K562 (cell line): ENCODE measurements around the gene CHST15. TPM values are rescaled to one million over a fixed set of nuclear protein-coding genes. Genes with fewer than 3 reads are reported as not detected.

ENCODE experiments used
- ATAC-seq: fragments of 200-7000 bp; cut with Tn5 transposase; 3 replicates; pipeline ENCODE4 v1.9.1; 2020; ENCODE audit warnings: moderate library complexity
- BruUV-seq: library from RNA; stranded (reverse); fragments of 400-500 nt; replicated peaks from 2 replicates; lab custom pipeline; 2021; lab: Mats Ljungman, UMichigan
- CTCF ChIA-PET: fragments of 300-600 bp; formaldehyde crosslinking; extraction: SDS; loops from one replicate; lab custom pipeline; 2021; ENCODE audit warnings: low intra/inter-chr PET ratio; lab: Yijun Ruan, JAX
- POLR2A ChIA-PET: fragments of 300-600, 350-650 bp; sonication (Branson Sonifier 250); formaldehyde crosslinking; extraction: SDS; loops from one replicate; lab custom pipeline; 2021; ENCODE audit warnings: antibody characterized with exemption, inconsistent platforms; lab: Yijun Ruan, JAX
- DNase-seq, 4 experiments: peaks; one replicate each; pipeline versions ENCODE4 v3.0.0 to v3.0.0-alpha.2; 2011 to 2018; ENCODE audit warnings: low spot score in 3 of 4, mixed read lengths in 3 of 4; ENCODE audit errors: extremely low read depth in 1 of 4
- FAIRE-seq: peaks from 2 replicates; lab custom pipeline; 2011; peaks lifted over from hg19 to GRCh38; lab: Jason Lieb, UNC
- H2AFZ ChIP-seq: 2 replicates; pipeline ENCODE4 v1.6.0; 2011; ENCODE audit warnings: low read depth, low read length, control low read depth, inconsistent platforms
- H3K27ac ChIP-seq: fragments of 200-600 bp; 3 replicates; pipeline ENCODE4 v1.8.0; 2011; ENCODE audit warnings: low read depth, mild to moderate bottlenecking, control low read depth, inconsistent platforms, low read length, moderate library complexity, mixed read lengths; ENCODE audit errors: extremely low read depth
- H3K27me3 ChIP-seq, 2 experiments: fragments of 300-600 bp in 1 of 2; 2 replicates in 1 of 2; 3 replicates in 1 of 2; pipeline versions ENCODE4 v1.6.0 to v1.8.0; 2011; ENCODE audit warnings: inconsistent platforms in 2 of 2, low read length in 2 of 2, mild to moderate bottlenecking in 1 of 2, mixed read lengths in 1 of 2, moderate library complexity in 1 of 2; ENCODE audit not compliant: control insufficient read depth in 2 of 2, insufficient read depth in 2 of 2
- H3K36me3 ChIP-seq: fragments of 300-600 bp; 3 replicates; pipeline ENCODE4 v1.8.0; 2011; ENCODE audit warnings: mild to moderate bottlenecking, low read length, inconsistent platforms; ENCODE audit not compliant: control insufficient read depth, insufficient read depth
- H3K4me1 ChIP-seq, 2 experiments: fragments of 200-600 bp in 1 of 2; replicated peaks in 1 of 2; 2 replicates in 1 of 2; 3 replicates in 1 of 2; pipeline versions ENCODE4 v1.5.1 to v1.8.0; 2011; ENCODE audit warnings: inconsistent platforms in 2 of 2, low read length in 2 of 2, mild to moderate bottlenecking in 1 of 2, mixed read lengths in 1 of 2, moderate library complexity in 1 of 2; ENCODE audit not compliant: control insufficient read depth in 2 of 2, insufficient read depth in 2 of 2
- H3K4me2 ChIP-seq: 2 replicates; pipeline ENCODE4 v1.6.1; 2011; ENCODE audit warnings: low read length, control low read depth, inconsistent platforms, mixed read lengths; ENCODE audit not compliant: insufficient read depth
- H3K4me3 ChIP-seq: fragments of 200-600 bp; sonication (generic), shearing (Covaris generic); 2 replicates; pipeline ENCODE4 v1.5.1; 2016; ENCODE audit warnings: control low read depth, inconsistent platforms
- H3K79me2 ChIP-seq: fragments of 200-600 bp; 3 replicates; pipeline ENCODE4 v1.8.0; 2011; ENCODE audit warnings: low read length, inconsistent platforms; ENCODE audit not compliant: control insufficient read depth, insufficient read depth
- H3K9ac ChIP-seq, 2 experiments: 2 replicates each; pipeline versions ENCODE4 v1.6.0 to v1.6.1; 2011; ENCODE audit warnings: low read depth in 2 of 2, low read length in 2 of 2, control low read depth in 1 of 2, inconsistent platforms in 1 of 2, mild to moderate bottlenecking in 1 of 2, mixed read lengths in 1 of 2; ENCODE audit not compliant: insufficient read depth in 1 of 2
- H3K9me1 ChIP-seq: one replicate; pipeline ENCODE4 v1.6.0; 2011; ENCODE audit warnings: inconsistent platforms, mild to moderate bottlenecking, low read length, moderate library complexity; ENCODE audit not compliant: control insufficient read depth, insufficient read depth
- H3K9me3 ChIP-seq: replicated peaks from 2 replicates; pipeline ENCODE4 v1.5.1; 2011; ENCODE audit warnings: low read depth, low read length, inconsistent platforms; ENCODE audit not compliant: control insufficient read depth, insufficient read depth
- H4K20me1 ChIP-seq: replicated peaks from 2 replicates; pipeline ENCODE4 v1.6.1; 2011; ENCODE audit warnings: low read length, inconsistent platforms, mixed read lengths; ENCODE audit not compliant: control insufficient read depth, insufficient read depth
- ELF2 ChIP-seq: fragments of 250-450 bp; sonication (Bioruptor Pico); IDR thresholded peaks from 2 replicates; pipeline ENCODE4 v1.5.0; 2021; ENCODE audit warnings: mild to moderate bottlenecking
- PBX2 ChIP-seq, 2 experiments: IDR thresholded peaks in 1 of 2; conservative IDR thresholded peaks in 1 of 2; 2 replicates each; pipeline ENCODE4 v1.6.1; 2016; ENCODE audit warnings: low read depth in 2 of 2, mild to moderate bottlenecking in 1 of 2, missing compliant biosample characterization in 1 of 2, missing genetic modification characterization in 1 of 2, moderate library complexity in 1 of 2
- PKNOX1 ChIP-seq: fragments of 450-650 bp; IDR thresholded peaks from 2 replicates; pipeline ENCODE4 v1.6.1; 2016
- TCF3 ChIP-seq: sonication (generic); formaldehyde crosslinking; IDR thresholded peaks from 2 replicates; pipeline ENCODE4 v1.4.0; 2020; ENCODE audit warnings: mild to moderate bottlenecking, missing genetic modification reagents
- WGBS: fragments of 100-300 bp; shearing (Covaris generic); methylation state at CpG from one replicate; pipeline ENCODE4 v1.1.6; 2016; ENCODE audit warnings: low coverage, mixed read lengths; ENCODE audit not compliant: insufficient coverage; ENCODE audit errors: missing lambda C conversion rate; 5-methylcytosine and 5-hydroxymethylcytosine counted together
- in situ Hi-C: fragments of 300-500 bp; cut with MboI; formaldehyde crosslinking; loops from 4 replicates; pipeline ENCODE4 v1.15.0; 2018; ENCODE audit warnings: inconsistent platforms, mixed read lengths
- intact Hi-C: fragments of 100-400 bp; cut with micrococcal nuclease; formaldehyde crosslinking; loops from 2 replicates; pipeline ENCODE4 v1.14.2; 2022
- polyA plus RNA-seq, 8 experiments: library from polyadenylated mRNA; depleted of rRNA in 4 of 8; stranded (reverse) in 5 of 8; unstranded in 3 of 8; fragments of >200 nt; fragmentation: Nextera tagmentation in 2 of 8; fragmentation: Illumina TruSeq in 1 of 8; extraction: Ambion mirVana in 2 of 8; extraction: Trizol in 1 of 8; gene quantifications; 2 replicates each; pipeline versions ENCODE4 v1.2.1 to v1.2.3, GENCODE V29; 2011 to 2014; ENCODE audit warnings: inconsistent platforms in 1 of 8, missing spikeins in 1 of 8
- total RNA-seq, 7 experiments: library from RNA; depleted of rRNA in 6 of 7; stranded (reverse); fragments of >200 nt in 6 of 7; fragmentation: Illumina TruSeq in 2 of 7; extraction: Trizol in 2 of 7; gene quantifications; 2 replicates each; pipeline versions ENCODE4 v1.2.1 to v1.2.3, GENCODE V29; 2011 to 2021; ENCODE audit warnings: low replicate concordance in 1 of 7

Gene CHST15
- total and polyA plus RNA-seq, 9 of the 15 experiments (the other 6 are each of a cell fraction or from before 2014, with no cell fraction given): 0.04 to 0.16 (median 0.08) TPM

GRCh38 chr10:124010563-124011131 lies 82.8 kb downstream of the CHST15 start:
- Histone ChIP-seq H3K79me2 (no peaks in the 10 kb centered on the region), H3K27ac (no peak overlapping the region), H3K9me3 (no peaks in the 10 kb centered on the region), H3K4me2 (no peak overlapping the region), H4K20me1 (0 out of 2 replicates have a peak, but pooled peaks cover 4% of the 10 kb centered on the region), H3K4me1 (no peaks in the 10 kb centered on the region), H3K9me1 (no peaks in the 10 kb centered on the region), H3K36me3 (no peaks in the 10 kb centered on the region), H3K9ac (no peak overlapping the region), H2AFZ (no peak overlapping the region), H3K27me3 (peaks cover 2 to 44% of the 10 kb centered on the region in 2 experiments; a peak in 3 of 5 replicates), H3K4me3 (no peak overlapping the region)
- ChIA-PET POLR2A (interaction anchor here (0.5 kb wide), 1 partner anchor 25 kb away, joined by 3 read pairs; no protein-coding TSS in a partner anchor), CTCF (no interaction called here)
- FAIRE-seq (no peak), ATAC-seq (peak; percentile 81), DNase-seq (peak in 3 of 4 experiments; percentile 4 to 32 (median 19))
- in situ Hi-C loops (loop anchor here (25.0 kb wide), 1 partner anchor 502 kb away; no protein-coding TSS in a partner anchor), intact Hi-C loops (no loop called here)
- BruUV-seq: no TSS peak
- TF ChIP-seq PKNOX1: peak; percentile 96
- no peak for TF ChIP-seq ELF2 (CRISPR knock-in tag)
- TF ChIP-seq TCF3 (CRISPR knock-in tag): no peak
- TF ChIP-seq PBX2 (CRISPR knock-in tag; IDR thresholded peaks at IDR 0.05; ENCODE audit: low read depth): no peak
- TF ChIP-seq PBX2 (tag; conservative IDR thresholded peaks at IDR 0.05; ENCODE audit: low read depth): peak; percentile 63
- 4% methylated on average over 15 of the region's 22 CpGs for WGBS
